Activated T-cell treated with anti-CD3 and anti-CD28 coated beads, Interleukin-2, amount 50 U/mL, for 48 hours (primary cell): ENCODE results near the gene PTPRK.

Experiments
- DNase-seq, 2 experiments: peaks; one replicate each; pipeline ENCODE4 v3.0.0-alpha.2; 2020

Gene PTPRK

GRCh38 chr6:128171182-128171581 is 349.2 kb downstream of the PTPRK start:
- no peak for DNase-seq

GRCh38 chr6:128168244-128168643 is 352.2 kb downstream of the PTPRK start:
- DNase-seq = no peak

- no peak for DNase-seq
Observed at GRCh38 chr6:128167552-128167951, 352.8 kb downstream of the PTPRK start.

GRCh38 chr6:128164254-128164653 is 356.1 kb downstream of the PTPRK start:
- DNase-seq = no peak

- DNase-seq = no peak
Observed at GRCh38 chr6:128162423-128162822, 358.0 kb downstream of the PTPRK start.

- DNase-seq = no peak
Observed at GRCh38 chr6:128161839-128162238, 358.6 kb downstream of the PTPRK start.

- DNase-seq = no peak
Observed at GRCh38 chr6:128161263-128161662, 359.1 kb downstream of the PTPRK start.

GRCh38 chr6:128158496-128158895 is 361.9 kb downstream of the PTPRK start:
- no peak for DNase-seq

- DNase-seq = no peak
Observed at GRCh38 chr6:128156321-128157111, 363.9 kb downstream of the PTPRK start.

GRCh38 chr6:128155826-128156225 is 364.6 kb downstream of the PTPRK start:
- DNase-seq = no peak

- DNase-seq = no peak
Observed at GRCh38 chr6:128152551-128152950, 367.8 kb downstream of the PTPRK start.

- no peak for DNase-seq
Observed at GRCh38 chr6:128150376-128150775, 370.0 kb downstream of the PTPRK start.

- no peak for DNase-seq
Observed at GRCh38 chr6:128149796-128150195, 370.6 kb downstream of the PTPRK start.

- no peak for DNase-seq
Observed at GRCh38 chr6:128144320-128144719, 376.1 kb downstream of the PTPRK start.

GRCh38 chr6:128141932-128142331 is 378.5 kb downstream of the PTPRK start:
- no peak for DNase-seq

- no peak for DNase-seq
Observed at GRCh38 chr6:128139519-128139918, 380.9 kb downstream of the PTPRK start.

GRCh38 chr6:128138694-128139093 is 381.7 kb downstream of the PTPRK start:
- DNase-seq = no peak

- DNase-seq = no peak
Observed at GRCh38 chr6:128135325-128135724, 385.1 kb downstream of the PTPRK start.

- no peak for DNase-seq
Observed at GRCh38 chr6:128131566-128131965, 388.8 kb downstream of the PTPRK start.

- DNase-seq = no peak
Observed at GRCh38 chr6:128131036-128131435, 389.4 kb downstream of the PTPRK start.

GRCh38 chr6:128129679-128130078 is 390.7 kb downstream of the PTPRK start:
- no peak for DNase-seq

- DNase-seq = no peak
Observed at GRCh38 chr6:128127650-128128049, 392.7 kb downstream of the PTPRK start.

GRCh38 chr6:128124713-128125112 is 395.7 kb downstream of the PTPRK start:
- DNase-seq = no peak

- DNase-seq = no peak
Observed at GRCh38 chr6:128121610-128122009, 398.8 kb downstream of the PTPRK start.

- no peak for DNase-seq
Observed at GRCh38 chr6:128121190-128121589, 399.2 kb downstream of the PTPRK start.
